Ascending aorta (tissue), 2 donors: ENCODE results near the gene XPR1. TPM values are rescaled to one million over a fixed set of nuclear protein-coding genes. Genes with fewer than 3 reads are reported as not detected.
"Not testable (repeated sequence)": the region's sequence is repeated elsewhere in the genome, so short reads cannot be mapped to it uniquely, and the experiment has no call there.

ENCODE experiments used
- DNase-seq, 2 donors: peaks; one replicate each; pipeline ENCODE4 v3.0.0-alpha.2; 2019; ENCODE audit warnings: low spot score in 2 of 2
- H3K27ac ChIP-seq, 2 donors: fragments of 200-600 bp; sonication (generic); one replicate each; pipeline ENCODE4 v1.5.1; 2016 to 2017; ENCODE audit warnings: mild to moderate bottlenecking in 1 of 2
- H3K27me3 ChIP-seq: fragments of 200-600 bp; sonication (generic); one replicate; pipeline ENCODE4 v1.5.1; 2017
- H3K36me3 ChIP-seq, 2 donors: fragments of 200-600 bp; sonication (generic); one replicate each; pipeline ENCODE4 v1.5.1; 2016
- H3K4me1 ChIP-seq, 2 donors: fragments of 200-600 bp; sonication (generic); one replicate each; pipeline ENCODE4 v1.5.1; 2016 to 2017; ENCODE audit warnings: mild to moderate bottlenecking in 1 of 2
- H3K4me3 ChIP-seq, 2 donors: fragments of 200-600 bp; sonication (generic); one replicate each; pipeline ENCODE4 v1.5.1; 2016 to 2017; ENCODE audit warnings: mild to moderate bottlenecking in 1 of 2
- H3K9me3 ChIP-seq, 2 donors: fragments of 200-600 bp; sonication (generic); one replicate each; pipeline ENCODE4 v1.5.1; 2016
- CTCF ChIP-seq, 3 experiments: fragments of 200-600 bp in 2 of 3; fragments of 450-650 bp in 1 of 3; sonication (generic) in 2 of 3; IDR thresholded peaks; one replicate each; pipeline ENCODE4 v1.5.1; 2016 to 2019; ENCODE audit warnings: antibody characterized with exemption in 3 of 3, mild to moderate bottlenecking in 1 of 3, moderate library complexity in 1 of 3
- intact Hi-C: fragments of 100-400 bp; cut with DNase I; formaldehyde crosslinking; loops from one replicate; pipeline ENCODE4 v1.15.1; 2023
- total RNA-seq: library from RNA; depleted of rRNA; stranded (reverse); fragments of >200 nt; gene quantifications from one replicate; pipeline ENCODE4 v1.1.0, GENCODE V29; 2016

Gene XPR1
- total RNA-seq, 1 donor from 2014 or later, result 41.6 TPM

GRCh38 chr1:180693564-180694244 is 61.9 kb downstream of the XPR1 start:
- Histone ChIP-seq H3K4me1 (peaks cover 0 to 4% of the 10 kb centered on the region in 2 donors), H3K4me3 (no peak overlapping the region), H3K27ac (no peak overlapping the region), H3K27me3 (no peaks in the 10 kb centered on the region), H3K9me3 (peaks cover 7 to 19% of the 10 kb centered on the region in 2 donors), H3K36me3 (no peaks in the 10 kb centered on the region)
- intact Hi-C loops, result no loop called here
- no peak for DNase-seq
- TF ChIP-seq CTCF (IDR thresholded peaks at IDR 0.05), result no peak

- DNase-seq, result no peak
- Histone ChIP-seq H3K4me3 (no peak overlapping the region), H3K9me3 (peaks cover 7 to 23% of the 10 kb centered on the region in 2 donors), H3K36me3 (no peaks in the 10 kb centered on the region), H3K27ac (no peak overlapping the region), H3K4me1 (peaks cover 0 to 4% of the 10 kb centered on the region in 2 donors), H3K27me3 (no peaks in the 10 kb centered on the region)
- TF ChIP-seq CTCF (IDR thresholded peaks at IDR 0.05), result no peak
- intact Hi-C loops, result no loop called here
Measured at GRCh38 chr1:180695282-180695681, 63.5 kb downstream of the XPR1 start.

- no peaks in the 10 kb centered on the region for H3K36me3 ChIP-seq
- H3K4me3 ChIP-seq, result no peak overlapping the region
- no peaks in the 10 kb centered on the region for H3K4me1 ChIP-seq
- no peak overlapping the region for H3K27ac ChIP-seq
- H3K27me3 ChIP-seq, result no peaks in the 10 kb centered on the region
- no peak for DNase-seq
- TF ChIP-seq CTCF (IDR thresholded peaks at IDR 0.05), result no peak
- H3K9me3 ChIP-seq, result peaks cover 7 to 23% of the 10 kb centered on the region in 2 donors
- intact Hi-C loops, result no loop called here
Measured at GRCh38 chr1:180696361-180696760, 64.5 kb downstream of the XPR1 start.

GRCh38 chr1:180698580-180698979 is 66.8 kb downstream of the XPR1 start:
- no peak for TF ChIP-seq CTCF (IDR thresholded peaks at IDR 0.05)
- Histone ChIP-seq H3K9me3 (peaks cover 7 to 34% of the 10 kb centered on the region in 2 donors), H3K27ac (no peak overlapping the region), H3K4me3 (no peak overlapping the region), H3K4me1 (no peaks in the 10 kb centered on the region), H3K27me3 (no peaks in the 10 kb centered on the region), H3K36me3 (no peaks in the 10 kb centered on the region)
- DNase-seq, result no peak
- intact Hi-C loops, result no loop called here

GRCh38 chr1:180702376-180702775 is 70.6 kb downstream of the XPR1 start:
- H3K27me3 ChIP-seq, H3K4me3 ChIP-seq, H3K4me1 ChIP-seq, H3K27ac ChIP-seq, intact Hi-C loops, DNase-seq, H3K36me3 ChIP-seq: not testable (repeated sequence)
- peaks cover 5 to 31% of the 10 kb centered on the region in 2 donors for H3K9me3 ChIP-seq

- H3K27ac ChIP-seq, H3K36me3 ChIP-seq, intact Hi-C loops, H3K27me3 ChIP-seq, DNase-seq, H3K4me3 ChIP-seq, H3K4me1 ChIP-seq, H3K9me3 ChIP-seq: not testable (repeated sequence)
Measured at GRCh38 chr1:180710746-180711145, 78.9 kb downstream of the XPR1 start.

GRCh38 chr1:180711260-180711659 is 79.4 kb downstream of the XPR1 start:
- H3K36me3 ChIP-seq, H3K4me1 ChIP-seq, H3K4me3 ChIP-seq, H3K9me3 ChIP-seq, H3K27me3 ChIP-seq, DNase-seq, H3K27ac ChIP-seq, intact Hi-C loops: not testable (repeated sequence)
